GM10248 (cell line): Measurements from ENCODE around the gene TMEM130.

Experiments
- CTCF ChIA-PET: fragments of 300-600 bp; sonication (Branson Sonifier 250); formaldehyde crosslinking; extraction: SDS; loops from one replicate; lab custom pipeline; 2021; ENCODE audit warnings: antibody characterized with exemption; lab: Yijun Ruan, JAX
- POLR2A ChIA-PET: fragments of 350-650 bp; sonication (Branson Sonifier 250); formaldehyde crosslinking; extraction: SDS; loops from one replicate; lab custom pipeline; 2020; ENCODE audit warnings: antibody characterized with exemption; lab: Yijun Ruan, JAX
- DNase-seq: peaks from one replicate; pipeline ENCODE4 v3.0.0; 2012; ENCODE audit errors: extremely low spot score
- TF ChIP-seq, protein P1 (sequence below): IDR thresholded peaks from 2 replicates; pipeline ENCODE4 v1.5.1; 2012; ENCODE audit warnings: mild to moderate bottlenecking, low read depth; ENCODE audit errors: extremely low read depth, missing control alignments, control extremely low read depth

TMEM130 gene

GRCh38 chr7:98802781-98803110 is 67.1 kb downstream of the TMEM130 start:
- CTCF ChIA-PET = interaction anchor here (1.4 kb wide), 1 partner anchor 12 kb away, joined by 3 read pairs; no protein-coding TSS in a partner anchor
- TF ChIP-seq, protein P1, sequence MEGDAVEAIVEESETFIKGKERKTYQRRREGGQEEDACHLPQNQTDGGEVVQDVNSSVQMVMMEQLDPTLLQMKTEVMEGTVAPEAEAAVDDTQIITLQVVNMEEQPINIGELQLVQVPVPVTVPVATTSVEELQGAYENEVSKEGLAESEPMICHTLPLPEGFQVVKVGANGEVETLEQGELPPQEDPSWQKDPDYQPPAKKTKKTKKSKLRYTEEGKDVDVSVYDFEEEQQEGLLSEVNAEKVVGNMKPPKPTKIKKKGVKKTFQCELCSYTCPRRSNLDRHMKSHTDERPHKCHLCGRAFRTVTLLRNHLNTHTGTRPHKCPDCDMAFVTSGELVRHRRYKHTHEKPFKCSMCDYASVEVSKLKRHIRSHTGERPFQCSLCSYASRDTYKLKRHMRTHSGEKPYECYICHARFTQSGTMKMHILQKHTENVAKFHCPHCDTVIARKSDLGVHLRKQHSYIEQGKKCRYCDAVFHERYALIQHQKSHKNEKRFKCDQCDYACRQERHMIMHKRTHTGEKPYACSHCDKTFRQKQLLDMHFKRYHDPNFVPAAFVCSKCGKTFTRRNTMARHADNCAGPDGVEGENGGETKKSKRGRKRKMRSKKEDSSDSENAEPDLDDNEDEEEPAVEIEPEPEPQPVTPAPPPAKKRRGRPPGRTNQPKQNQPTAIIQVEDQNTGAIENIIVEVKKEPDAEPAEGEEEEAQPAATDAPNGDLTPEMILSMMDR = no peak
- POLR2A ChIA-PET = no interaction called here
- peak; percentile 32 for DNase-seq

GRCh38 chr7:98802088-98802780 is 67.6 kb downstream of the TMEM130 start:
- DNase-seq = peak; percentile 84
- ChIA-PET CTCF (interaction anchor here (1.0 to 1.4 kb wide), 2 partner anchors 12 to 52 kb away, joined by 3 read pairs; no protein-coding TSS in a partner anchor), POLR2A (no interaction called here)
- TF ChIP-seq, protein P1 = no peak

DNA sequence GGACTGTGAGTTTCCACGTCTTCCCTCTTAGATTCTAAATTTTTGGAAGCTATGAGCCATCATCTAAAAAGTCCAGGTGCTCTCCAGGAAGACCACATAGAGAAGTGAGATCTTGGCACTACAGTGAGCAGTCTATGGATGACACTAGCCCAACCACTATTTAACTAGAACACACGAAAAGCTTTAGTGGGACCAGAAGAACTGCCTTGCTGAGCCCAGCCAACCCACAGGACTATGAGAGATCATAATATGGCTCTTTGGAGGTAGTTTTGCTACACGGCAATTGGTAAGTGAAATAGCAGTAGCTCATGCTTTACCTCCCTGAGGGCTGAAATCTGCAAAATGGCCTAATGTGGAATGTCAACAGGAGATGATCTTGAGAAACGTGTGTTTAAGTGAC is 68.8 kb downstream of the TMEM130 start:
- CTCF ChIA-PET = interaction anchor here (1.0 to 1.2 kb wide), 2 partner anchors 12 to 40 kb away, joined by 3 read pairs; no protein-coding TSS in a partner anchor
- POLR2A ChIA-PET = no interaction called here

DNA sequence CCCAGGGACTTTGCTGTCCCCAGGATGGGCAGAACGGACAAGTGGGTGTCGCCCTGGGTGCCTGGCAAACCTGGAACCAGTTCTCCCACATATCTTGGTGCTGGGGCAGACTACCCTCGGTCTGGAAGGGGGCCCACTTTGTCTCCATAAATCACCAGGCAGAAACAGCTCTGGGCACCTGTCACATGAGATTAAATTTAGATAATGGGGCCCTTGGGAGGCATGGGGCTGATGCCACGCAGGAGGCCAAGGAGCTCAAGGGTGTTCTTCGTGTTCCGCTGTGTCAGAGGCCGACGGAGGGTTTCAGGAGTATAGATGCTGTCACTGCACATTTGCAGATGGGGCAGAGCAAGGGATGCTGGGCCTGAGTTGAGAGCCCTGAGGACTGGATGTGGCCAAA is 72.7 kb downstream of the TMEM130 start:
- ChIA-PET CTCF (interaction anchor here (1.6 to 1.7 kb wide), 2 partner anchors 9 to 44 kb away, joined by 4 to 5 read pairs; no protein-coding TSS in a partner anchor), POLR2A (no interaction called here)

More for the DNA sequence above, 68.8 kb downstream of the TMEM130 start:
- no peak for DNase-seq
- TF ChIP-seq, protein P1 = no peak

More for the DNA sequence above, 72.7 kb downstream of the TMEM130 start:
- DNase-seq = no peak
- TF ChIP-seq, protein P1 = no peak
